GM21723 (cell line): ENCODE results near the gene CDHR4.

Source experiments
- ATAC-seq: cut with Tn5 transposase; IDR thresholded peaks from one replicate; pipeline ENCODE4 v1.9.1; 2021; ENCODE audit warnings: mild to moderate bottlenecking, moderate library complexity; ENCODE audit not compliant: unreplicated experiment

CDHR4 gene

DNA sequence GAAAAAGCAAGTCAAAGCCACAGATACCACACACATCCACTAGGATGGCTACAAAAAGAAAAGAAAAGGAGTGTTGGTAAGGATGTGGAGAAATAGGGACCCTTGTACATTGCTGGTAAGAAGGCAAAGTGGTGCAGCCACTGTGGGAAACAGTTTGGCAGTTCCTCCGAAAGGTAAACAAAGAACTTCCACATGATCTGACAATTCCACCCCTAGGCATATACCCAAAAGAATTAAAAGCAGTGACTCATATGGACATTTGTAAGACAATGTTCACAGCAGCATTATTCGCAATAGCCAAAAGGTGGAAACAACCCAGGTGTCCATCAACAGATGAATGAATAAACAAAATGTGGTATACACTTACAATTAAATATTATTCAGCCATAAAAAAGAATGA lies 53.7 kb downstream of the CDHR4 start:
- ATAC-seq = no peak
